Mucosa of rectum (tissue), 2 donors: ENCODE data around the gene KIF5C.

Experiments
- H3K27ac ChIP-seq, 2 donors: one replicate each; pipeline ENCODE4 v1.7.0; 2013; ENCODE audit warnings: inconsistent platforms in 2 of 2, low read depth in 2 of 2, low read length in 2 of 2
- H3K27me3 ChIP-seq, 2 donors: one replicate each; pipeline ENCODE4 v1.7.0; 2013; ENCODE audit warnings: low read length in 2 of 2; ENCODE audit not compliant: control insufficient read depth in 2 of 2, insufficient read depth in 2 of 2
- H3K36me3 ChIP-seq, 2 donors: one replicate each; pipeline ENCODE4 v1.7.0; 2013; ENCODE audit warnings: low read length in 2 of 2; ENCODE audit not compliant: control insufficient read depth in 2 of 2, insufficient read depth in 2 of 2
- H3K4me1 ChIP-seq, 2 donors: one replicate each; pipeline ENCODE4 v1.7.0; 2013; ENCODE audit warnings: low read length in 2 of 2, mild to moderate bottlenecking in 1 of 2; ENCODE audit not compliant: control insufficient read depth in 2 of 2, insufficient read depth in 2 of 2
- H3K4me3 ChIP-seq, 2 donors: one replicate each; pipeline ENCODE4 v1.7.0; 2013; ENCODE audit warnings: low read length in 2 of 2
- H3K9ac ChIP-seq, 2 donors: one replicate each; pipeline ENCODE4 v1.7.0; 2013; ENCODE audit warnings: low read length in 2 of 2, low read depth in 1 of 2, mild to moderate bottlenecking in 1 of 2
- H3K9me3 ChIP-seq, 2 donors: one replicate each; pipeline ENCODE4 v1.7.0; 2013; ENCODE audit warnings: low read length in 2 of 2; ENCODE audit not compliant: control insufficient read depth in 2 of 2
- donor health status: healthy.
- donor health status: Normal muscosa, but diverticular disease.

The KIF5C gene

GRCh38 chr2:149041482-149041881, 166.5 kb downstream of the KIF5C start:
- peaks cover 0 to 11% of the 10 kb centered on the region in 2 donors for H3K4me1 ChIP-seq
- peaks cover 0 to 10% of the 10 kb centered on the region in 2 donors for H3K27me3 ChIP-seq
- no peaks in the 10 kb centered on the region for H3K36me3 ChIP-seq
- H3K9ac ChIP-seq: no peak overlapping the region
- no peak overlapping the region for H3K4me3 ChIP-seq
- H3K9me3 ChIP-seq: no peaks in the 10 kb centered on the region
- H3K27ac ChIP-seq: no peak overlapping the region

- Histone ChIP-seq H3K4me1 (peaks cover 0 to 9% of the 10 kb centered on the region in 2 donors), H3K4me3 (no peak overlapping the region), H3K27ac (no peak overlapping the region), H3K9me3 (no peaks in the 10 kb centered on the region), H3K27me3 (no peaks in the 10 kb centered on the region), H3K9ac (no peak overlapping the region), H3K36me3 (no peaks in the 10 kb centered on the region)
Measured at GRCh38 chr2:149042881-149043280, 167.9 kb downstream of the KIF5C start.

GRCh38 chr2:149044500-149044899, 169.5 kb downstream of the KIF5C start:
- Histone ChIP-seq H3K9me3 (no peaks in the 10 kb centered on the region), H3K27me3 (no peaks in the 10 kb centered on the region), H3K9ac (no peak overlapping the region), H3K4me3 (no peak overlapping the region), H3K4me1 (peaks cover 0 to 2% of the 10 kb centered on the region in 2 donors), H3K36me3 (no peaks in the 10 kb centered on the region), H3K27ac (no peak overlapping the region)

GRCh38 chr2:149047118-149047517, 172.1 kb downstream of the KIF5C start:
- H3K27me3 ChIP-seq: no peaks in the 10 kb centered on the region
- no peaks in the 10 kb centered on the region for H3K36me3 ChIP-seq
- H3K4me3 ChIP-seq: no peak overlapping the region
- H3K27ac ChIP-seq: no peak overlapping the region
- no peaks in the 10 kb centered on the region for H3K9me3 ChIP-seq
- no peaks in the 10 kb centered on the region for H3K4me1 ChIP-seq
- no peak overlapping the region for H3K9ac ChIP-seq

GRCh38 chr2:149049142-149049541, 174.1 kb downstream of the KIF5C start:
- Histone ChIP-seq H3K36me3 (no peaks in the 10 kb centered on the region), H3K4me3 (no peak overlapping the region), H3K27me3 (no peaks in the 10 kb centered on the region), H3K4me1 (no peaks in the 10 kb centered on the region), H3K27ac (no peak overlapping the region), H3K9ac (no peak overlapping the region), H3K9me3 (no peaks in the 10 kb centered on the region)

- no peaks in the 10 kb centered on the region for H3K9me3 ChIP-seq
- no peaks in the 10 kb centered on the region for H3K36me3 ChIP-seq
- H3K4me3 ChIP-seq: no peak overlapping the region
- no peaks in the 10 kb centered on the region for H3K27me3 ChIP-seq
- no peaks in the 10 kb centered on the region for H3K4me1 ChIP-seq
- no peak overlapping the region for H3K27ac ChIP-seq
- H3K9ac ChIP-seq: no peak overlapping the region
Measured at GRCh38 chr2:149050188-149050587, 175.2 kb downstream of the KIF5C start.

GRCh38 chr2:149055751-149056150, 180.7 kb downstream of the KIF5C start:
- Histone ChIP-seq H3K9ac (no peak overlapping the region), H3K4me3 (no peak overlapping the region), H3K4me1 (no peaks in the 10 kb centered on the region), H3K9me3 (no peaks in the 10 kb centered on the region), H3K36me3 (no peaks in the 10 kb centered on the region), H3K27me3 (no peaks in the 10 kb centered on the region), H3K27ac (no peak overlapping the region)

- no peak overlapping the region for H3K9ac ChIP-seq
- no peaks in the 10 kb centered on the region for H3K27me3 ChIP-seq
- no peak overlapping the region for H3K4me3 ChIP-seq
- H3K36me3 ChIP-seq: no peaks in the 10 kb centered on the region
- H3K27ac ChIP-seq: no peak overlapping the region
- H3K9me3 ChIP-seq: no peaks in the 10 kb centered on the region
- H3K4me1 ChIP-seq: no peaks in the 10 kb centered on the region
Measured at GRCh38 chr2:149056541-149057255, 181.7 kb downstream of the KIF5C start.

GRCh38 chr2:149057401-149057800, 182.4 kb downstream of the KIF5C start:
- H3K9ac ChIP-seq: no peak overlapping the region
- H3K4me1 ChIP-seq: no peaks in the 10 kb centered on the region
- H3K9me3 ChIP-seq: no peaks in the 10 kb centered on the region
- H3K27me3 ChIP-seq: no peaks in the 10 kb centered on the region
- H3K4me3 ChIP-seq: no peak overlapping the region
- no peak overlapping the region for H3K27ac ChIP-seq
- no peaks in the 10 kb centered on the region for H3K36me3 ChIP-seq

- H3K4me3 ChIP-seq: no peak overlapping the region
- H3K27ac ChIP-seq: no peak overlapping the region
- H3K9me3 ChIP-seq: no peaks in the 10 kb centered on the region
- H3K9ac ChIP-seq: no peak overlapping the region
- H3K27me3 ChIP-seq: no peaks in the 10 kb centered on the region
- no peaks in the 10 kb centered on the region for H3K36me3 ChIP-seq
- no peaks in the 10 kb centered on the region for H3K4me1 ChIP-seq
Measured at GRCh38 chr2:149058936-149059335, 183.9 kb downstream of the KIF5C start.
